Measurements from ENCODE around the gene NIPA2. TPM values are rescaled to one million over a fixed set of nuclear protein-coding genes. Genes with fewer than 3 reads are reported as not detected.

NIPA2 gene
- total RNA-seq, 1 donor from 2014 or later: 81.0 TPM

- H3K4me3 Mint-ChIP-seq (ENCODE audit: unreplicated experiment): no peak overlapping the region
- peaks cover 3% of the 10 kb centered on the region for H3K27me3 Mint-ChIP-seq (ENCODE audit: unreplicated experiment)
- no peak overlapping the region for H3K27ac Mint-ChIP-seq (ENCODE audit: unreplicated experiment)
- no peaks in the 10 kb centered on the region for H3K4me1 Mint-ChIP-seq (ENCODE audit: unreplicated experiment)
- no peaks in the 10 kb centered on the region for H3K9me3 Mint-ChIP-seq (ENCODE audit: unreplicated experiment)
- H3K36me3 Mint-ChIP-seq (ENCODE audit: low read depth, unreplicated experiment): peaks cover 9% of the 10 kb centered on the region
- no peak for DNase-seq (ENCODE audit: low spot score)
- no peak for TF ChIP-seq CTCF (IDR thresholded peaks at IDR 0.05; ENCODE audit: unreplicated experiment)
Observed at GRCh38 chr15:22813844-22814243, 24.6 kb upstream of the NIPA2 start.

GRCh38 chr15:22815766-22816165 is 22.7 kb upstream of the NIPA2 start:
- DNase-seq (ENCODE audit: low spot score): no peak
- no peaks in the 10 kb centered on the region for H3K4me1 Mint-ChIP-seq (ENCODE audit: unreplicated experiment)
- H3K27me3 Mint-ChIP-seq (ENCODE audit: unreplicated experiment): peaks cover 3% of the 10 kb centered on the region
- no peak overlapping the region for H3K4me3 Mint-ChIP-seq (ENCODE audit: unreplicated experiment)
- H3K27ac Mint-ChIP-seq (ENCODE audit: unreplicated experiment): no peak overlapping the region
- TF ChIP-seq CTCF (IDR thresholded peaks at IDR 0.05; ENCODE audit: unreplicated experiment): no peak
- H3K36me3 Mint-ChIP-seq (ENCODE audit: low read depth, unreplicated experiment): peaks cover 10% of the 10 kb centered on the region
- H3K9me3 Mint-ChIP-seq (ENCODE audit: unreplicated experiment): no peaks in the 10 kb centered on the region

GRCh38 chr15:22819651-22820050 is 18.8 kb upstream of the NIPA2 start:
- Mint-ChIP-seq H3K9me3 (ENCODE audit: unreplicated experiment) (no peaks in the 10 kb centered on the region), H3K27ac (ENCODE audit: unreplicated experiment) (no peak overlapping the region), H3K4me3 (ENCODE audit: unreplicated experiment) (no peak overlapping the region), H3K27me3 (ENCODE audit: unreplicated experiment) (peaks cover 2% of the 10 kb centered on the region), H3K36me3 (ENCODE audit: low read depth, unreplicated experiment) (peaks cover 34% of the 10 kb centered on the region), H3K4me1 (ENCODE audit: unreplicated experiment) (no peaks in the 10 kb centered on the region)
- no peak for TF ChIP-seq CTCF (IDR thresholded peaks at IDR 0.05; ENCODE audit: unreplicated experiment)
- DNase-seq (ENCODE audit: low spot score): no peak

GRCh38 chr15:22823495-22824128 is 14.9 kb upstream of the NIPA2 start:
- Mint-ChIP-seq H3K4me1 (ENCODE audit: unreplicated experiment) (no peaks in the 10 kb centered on the region), H3K9me3 (ENCODE audit: unreplicated experiment) (no peaks in the 10 kb centered on the region), H3K4me3 (ENCODE audit: unreplicated experiment) (peak overlapping the region; percentile 16), H3K36me3 (ENCODE audit: low read depth, unreplicated experiment) (peaks cover 35% of the 10 kb centered on the region), H3K27ac (ENCODE audit: unreplicated experiment) (no peak overlapping the region), H3K27me3 (ENCODE audit: unreplicated experiment) (peaks cover 2% of the 10 kb centered on the region)
- no peak for TF ChIP-seq CTCF (IDR thresholded peaks at IDR 0.05; ENCODE audit: unreplicated experiment)
- no peak for DNase-seq (ENCODE audit: low spot score)

- no peak overlapping the region for H3K27ac Mint-ChIP-seq (ENCODE audit: unreplicated experiment)
- no peak overlapping the region for H3K4me3 Mint-ChIP-seq (ENCODE audit: unreplicated experiment)
- H3K27me3 Mint-ChIP-seq (ENCODE audit: unreplicated experiment): peaks cover 2% of the 10 kb centered on the region
- H3K4me1 Mint-ChIP-seq (ENCODE audit: unreplicated experiment): no peaks in the 10 kb centered on the region
- H3K36me3 Mint-ChIP-seq (ENCODE audit: low read depth, unreplicated experiment): peaks cover 22% of the 10 kb centered on the region
- no peaks in the 10 kb centered on the region for H3K9me3 Mint-ChIP-seq (ENCODE audit: unreplicated experiment)
- DNase-seq (ENCODE audit: low spot score): no peak
- no peak for TF ChIP-seq CTCF (IDR thresholded peaks at IDR 0.05; ENCODE audit: unreplicated experiment)
Observed at GRCh38 chr15:22827125-22827524, 11.3 kb upstream of the NIPA2 start.
